C1 segment of cervical spinal cord (tissue), 14 donors: Measurements from ENCODE around the gene RNF31.

Experiments used
- DNase-seq, 14 donors: peaks; one replicate each; lab custom pipeline; 2025; lab: John Stamatoyannopoulos, UW

RNF31 gene

GRCh38 chr14:24182110-24182882, 35.0 kb downstream of the RNF31 start:
- DNase-seq = no peak

- DNase-seq = no peak
Measured at GRCh38 chr14:24183014-24183481, 35.8 kb downstream of the RNF31 start.

- no peak for DNase-seq
Measured at GRCh38 chr14:24184104-24184970, 37.0 kb downstream of the RNF31 start.

- DNase-seq = no peak
Measured at GRCh38 chr14:24185026-24185425, 37.7 kb downstream of the RNF31 start.

- no peak for DNase-seq
Measured at GRCh38 chr14:24185741-24186140, 38.4 kb downstream of the RNF31 start.

GRCh38 chr14:24186831-24187538, 39.7 kb downstream of the RNF31 start:
- DNase-seq = no peak

- no peak for DNase-seq
Measured at GRCh38 chr14:24187539-24187915, 40.2 kb downstream of the RNF31 start.

- DNase-seq = peak; percentile 51 to 96 (median 88)
Measured at GRCh38 chr14:24188251-24189058, 41.2 kb downstream of the RNF31 start, which contains the start of gene IPO4. Gene IPO4 (minus strand): TSS chr14:24188816. CDS start chr14:24188787, 29 bp downstream.

- DNase-seq = no peak
Measured at GRCh38 chr14:24189059-24189375, 41.7 kb downstream of the RNF31 start.

- DNase-seq = no peak
Measured at GRCh38 chr14:24189460-24189859, 42.2 kb downstream of the RNF31 start.

GRCh38 chr14:24190416-24190815, 43.1 kb downstream of the RNF31 start:
- no peak for DNase-seq

- DNase-seq = no peak
Measured at GRCh38 chr14:24192933-24193332, 45.6 kb downstream of the RNF31 start.

GRCh38 chr14:24194186-24194872, 47.0 kb downstream of the RNF31 start:
- DNase-seq = no peak

- DNase-seq = peak in 1 of 14 donors; percentile 43
Measured at GRCh38 chr14:24194873-24195185, 47.5 kb downstream of the RNF31 start.

- peak in 13 of 14 donors; percentile 44 to 90 (median 72) for DNase-seq
Measured at GRCh38 chr14:24195186-24196070, 48.1 kb downstream of the RNF31 start, which contains the start of gene TM9SF1. Gene TM9SF1 (minus strand): TSS chr14:24195441. CDS start chr14:24195019, 422 bp downstream.

GRCh38 chr14:24196071-24197055, 49.1 kb downstream of the RNF31 start:
- peak in 1 of 14 donors; percentile 32 for DNase-seq

- no peak for DNase-seq
Measured at GRCh38 chr14:24197056-24197450, 49.8 kb downstream of the RNF31 start.

- no peak for DNase-seq
Measured at GRCh38 chr14:24198814-24199524, 51.7 kb downstream of the RNF31 start.
